Hepatocyte (in vitro differentiated cells): ENCODE results near the gene CFAP47.

Experiments
- CTCF ChIP-seq: fragments of 200-600 bp; sonication (generic); IDR thresholded peaks from 2 replicates; pipeline ENCODE4 v1.5.1; 2016; ENCODE audit warnings: antibody characterized with exemption, mild to moderate bottlenecking; ENCODE audit not compliant: poor library complexity
- EZH2 ChIP-seq: fragments of 200-600 bp; sonication (generic); IDR thresholded peaks from 2 replicates; pipeline ENCODE4 v1.6.1; 2016; ENCODE audit warnings: antibody characterized with exemption, mild to moderate bottlenecking, borderline replicate concordance
- EZH2phosphoT487 ChIP-seq: fragments of 200-600 bp; sonication (generic); IDR thresholded peaks from one replicate; pipeline ENCODE4 v1.6.1; 2018; ENCODE audit warnings: antibody characterized with exemption, mild to moderate bottlenecking, low read depth, moderate library complexity; ENCODE audit not compliant: unreplicated experiment, severe bottlenecking

- TF ChIP-seq CTCF (no peak), EZH2 (no peak), EZH2phosphoT487 (no peak)
Measured at GRCh38 chrX:36218801-36219200, 299.3 kb downstream of the CFAP47 start.
